GM12878 (cell line): ENCODE results near the gene FGF11. TPM values are rescaled to one million over a fixed set of nuclear protein-coding genes. Genes with fewer than 3 reads are reported as not detected.
A peak's percentile ranks its signal among the peaks of the same experiment; 100 is the strongest.

ENCODE experiments used
- ASH2L ChIP-seq: fragments of 300-600, 200-600 bp; sonication (generic); IDR thresholded peaks from 2 replicates; pipeline ENCODE4 v1.6.1; 2017; ENCODE audit warnings: low read depth, mild to moderate bottlenecking, borderline replicate concordance
- ATF7 ChIP-seq: fragments of 450-650 bp; IDR thresholded peaks from 2 replicates; pipeline ENCODE4 v1.6.1; 2016; ENCODE audit warnings: low read depth, mild to moderate bottlenecking
- CREM ChIP-seq: IDR thresholded peaks from 2 replicates; pipeline ENCODE4 v1.6.1; 2014; ENCODE audit warnings: antibody characterized with exemption, low read depth
- ESRRA ChIP-seq: IDR thresholded peaks from 2 replicates; pipeline ENCODE4 v1.6.1; 2012; ENCODE audit warnings: mild to moderate bottlenecking, low read length, improper control_type of control experiment
- GABPA ChIP-seq: IDR thresholded peaks from 2 replicates; pipeline ENCODE4 v1.6.1; 2014; ENCODE audit warnings: antibody characterized with exemption, low read depth, mild to moderate bottlenecking, inconsistent platforms
- HDGF ChIP-seq: fragments of 450-650 bp; IDR thresholded peaks from 2 replicates; pipeline ENCODE4 v1.6.1; 2016; ENCODE audit warnings: antibody characterized with exemption
- IKZF2 ChIP-seq, 2 experiments: fragments of 450-650 bp; IDR thresholded peaks; 2 replicates each; pipeline ENCODE4 v1.6.1; 2017; ENCODE audit warnings: mild to moderate bottlenecking in 2 of 2, moderate library complexity in 2 of 2
- JUND ChIP-seq: IDR thresholded peaks from 2 replicates; pipeline ENCODE4 v1.6.1; 2012; ENCODE audit warnings: low read depth, mild to moderate bottlenecking, low read length, improper control_type of control experiment, moderate library complexity
- KLF5 ChIP-seq: fragments of 450-650 bp; IDR thresholded peaks from 2 replicates; pipeline ENCODE4 v1.6.1; 2014; ENCODE audit warnings: mild to moderate bottlenecking; ENCODE audit not compliant: partially characterized antibody
- MTA3 ChIP-seq: IDR thresholded peaks from 2 replicates; pipeline ENCODE4 v1.6.1; 2012; ENCODE audit warnings: low read length, inconsistent platforms, borderline replicate concordance
- MYC ChIP-seq: IDR thresholded peaks from 2 replicates; pipeline ENCODE4 v1.6.1; 2011; ENCODE audit warnings: mild to moderate bottlenecking, low read length, moderate library complexity, inconsistent platforms; ENCODE audit not compliant: insufficient read depth, insufficient replicate concordance, insufficient read length, severe bottlenecking
- NFYA ChIP-seq: IDR thresholded peaks from 2 replicates; pipeline ENCODE4 v1.6.1; 2011; ENCODE audit warnings: low read depth, mild to moderate bottlenecking, low read length, improper control_type of control experiment, borderline replicate concordance
- NR2F1 ChIP-seq: fragments of 450-650 bp; conservative IDR thresholded peaks from 2 replicates; pipeline ENCODE4 v1.6.1; 2017; ENCODE audit warnings: mild to moderate bottlenecking
- NRF1 ChIP-seq: conservative IDR thresholded peaks from 2 replicates; pipeline ENCODE4 v1.6.1; 2011; ENCODE audit warnings: mild to moderate bottlenecking, low read depth, low read length, improper control_type of control experiment
- PAX8 ChIP-seq: fragments of 450-650 bp; IDR thresholded peaks from 2 replicates; pipeline ENCODE4 v1.6.1; 2017; ENCODE audit warnings: mild to moderate bottlenecking, moderate library complexity
- POLR2A ChIP-seq: IDR thresholded peaks from 2 replicates; pipeline ENCODE4 v1.6.1; 2011; ENCODE audit warnings: low read depth, mild to moderate bottlenecking, low read length
- REST ChIP-seq: IDR thresholded peaks from 2 replicates; pipeline ENCODE4 v1.6.1; 2012; ENCODE audit warnings: mild to moderate bottlenecking, low read depth, low read length
- SKIL ChIP-seq: fragments of 450-650 bp; IDR thresholded peaks from 2 replicates; pipeline ENCODE4 v1.6.1; 2017; ENCODE audit warnings: mild to moderate bottlenecking, low read depth, inconsistent platforms; ENCODE audit not compliant: poor library complexity, severe bottlenecking
- SREBF1 ChIP-seq: IDR thresholded peaks from 2 replicates; pipeline ENCODE4 v1.6.1; 2012; ENCODE audit warnings: mild to moderate bottlenecking, low read length
- STAT3 ChIP-seq: IDR thresholded peaks from 2 replicates; pipeline ENCODE4 v1.6.1; 2011; ENCODE audit warnings: low read depth, low read length, improper control_type of control experiment
- polyA plus RNA-seq, 11 experiments: library from polyadenylated mRNA; depleted of rRNA in 4 of 11; unstranded in 6 of 11; stranded (reverse) in 5 of 11; fragments of >200 nt; fragmentation: Nextera tagmentation in 4 of 11; fragmentation: Illumina TruSeq in 1 of 11; extraction: Ambion mirVana in 4 of 11; extraction: Trizol in 1 of 11; gene quantifications; 1 replicate in 1 of 11; 2 replicates in 10 of 11; pipeline versions ENCODE4 v1.2.1 to v1.2.3, GENCODE V29; 2011 to 2016; ENCODE audit warnings: inconsistent platforms in 2 of 11, missing spikeins in 2 of 11, low read depth in 1 of 11
- total RNA-seq, 4 experiments: library from RNA; depleted of rRNA in 3 of 4; stranded (reverse); fragments of >200 nt in 3 of 4; fragmentation: Illumina TruSeq in 1 of 4; extraction: Trizol in 1 of 4; gene quantifications; 2 replicates each; pipeline versions ENCODE4 v1.2.1 to v1.2.3, GENCODE V29; 2013 to 2021
- TF ChIP-seq, protein P1 (sequence below): fragments of 450-650 bp; formaldehyde crosslinking; IDR thresholded peaks from 2 replicates; pipeline ENCODE4 v1.4.0; 2022; ENCODE audit warnings: mild to moderate bottlenecking, moderate library complexity
- TF ChIP-seq, protein P2 (sequence below): IDR thresholded peaks from 2 replicates; pipeline ENCODE4 v1.6.1; 2011; ENCODE audit warnings: borderline replicate concordance, low read depth, mild to moderate bottlenecking, moderate library complexity, low read length; ENCODE audit not compliant: insufficient read depth, poor library complexity, severe bottlenecking

Gene FGF11
- total and polyA plus RNA-seq, 10 of the 15 experiments (the other 5 are each of a cell fraction or from before 2014, with no cell fraction given), result 0.69 to 21.1 (median 2.6) TPM

DNA sequence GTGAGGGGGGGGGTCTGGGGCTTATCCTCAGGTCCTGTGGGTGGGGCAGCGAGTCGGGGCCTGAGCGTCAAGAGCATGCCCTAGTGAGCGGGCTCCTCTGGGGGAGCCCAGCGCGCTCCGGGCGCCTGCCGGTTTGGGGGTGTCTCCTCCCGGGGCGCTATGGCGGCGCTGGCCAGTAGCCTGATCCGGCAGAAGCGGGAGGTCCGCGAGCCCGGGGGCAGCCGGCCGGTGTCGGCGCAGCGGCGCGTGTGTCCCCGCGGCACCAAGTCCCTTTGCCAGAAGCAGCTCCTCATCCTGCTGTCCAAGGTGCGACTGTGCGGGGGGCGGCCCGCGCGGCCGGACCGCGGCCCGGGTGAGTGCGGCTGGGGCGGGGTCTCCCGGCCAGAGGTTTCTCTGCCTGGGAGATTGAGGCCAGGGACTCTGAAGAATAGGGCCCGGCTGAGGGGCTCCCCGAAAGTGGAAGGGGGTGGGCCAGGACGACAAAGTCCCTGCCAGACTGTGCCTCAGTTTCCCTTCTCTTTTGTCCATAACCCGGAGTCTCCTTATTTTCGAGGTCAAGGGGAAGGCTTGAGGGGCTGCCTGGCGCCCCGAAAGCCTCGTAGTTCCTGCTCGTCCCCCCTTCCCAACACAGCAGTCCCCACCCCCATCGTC, at the start of gene FGF11 (continued):
- TF ChIP-seq SKIL (no peak), PAX8 (no peak), NR2F1 (no peak), POLR2A (peak; percentile 52), IKZF2 (IDR thresholded peaks at IDR 0.05) (no peak), NRF1 (no peak), GABPA (no peak), JUND (no peak), HDGF (no peak), ATF7 (no peak), STAT3 (no peak), KLF5 (no peak), ESRRA (no peak), ASH2L (no peak), REST (peak; percentile 35; the same call in 1 of the 2 replicates), MTA3 (peak; percentile 10; the same call in 1 of the 2 replicates), MYC (no peak), CREM (no peak), NFYA (no peak), SREBF1 (no peak)
- TF ChIP-seq, protein P1, sequence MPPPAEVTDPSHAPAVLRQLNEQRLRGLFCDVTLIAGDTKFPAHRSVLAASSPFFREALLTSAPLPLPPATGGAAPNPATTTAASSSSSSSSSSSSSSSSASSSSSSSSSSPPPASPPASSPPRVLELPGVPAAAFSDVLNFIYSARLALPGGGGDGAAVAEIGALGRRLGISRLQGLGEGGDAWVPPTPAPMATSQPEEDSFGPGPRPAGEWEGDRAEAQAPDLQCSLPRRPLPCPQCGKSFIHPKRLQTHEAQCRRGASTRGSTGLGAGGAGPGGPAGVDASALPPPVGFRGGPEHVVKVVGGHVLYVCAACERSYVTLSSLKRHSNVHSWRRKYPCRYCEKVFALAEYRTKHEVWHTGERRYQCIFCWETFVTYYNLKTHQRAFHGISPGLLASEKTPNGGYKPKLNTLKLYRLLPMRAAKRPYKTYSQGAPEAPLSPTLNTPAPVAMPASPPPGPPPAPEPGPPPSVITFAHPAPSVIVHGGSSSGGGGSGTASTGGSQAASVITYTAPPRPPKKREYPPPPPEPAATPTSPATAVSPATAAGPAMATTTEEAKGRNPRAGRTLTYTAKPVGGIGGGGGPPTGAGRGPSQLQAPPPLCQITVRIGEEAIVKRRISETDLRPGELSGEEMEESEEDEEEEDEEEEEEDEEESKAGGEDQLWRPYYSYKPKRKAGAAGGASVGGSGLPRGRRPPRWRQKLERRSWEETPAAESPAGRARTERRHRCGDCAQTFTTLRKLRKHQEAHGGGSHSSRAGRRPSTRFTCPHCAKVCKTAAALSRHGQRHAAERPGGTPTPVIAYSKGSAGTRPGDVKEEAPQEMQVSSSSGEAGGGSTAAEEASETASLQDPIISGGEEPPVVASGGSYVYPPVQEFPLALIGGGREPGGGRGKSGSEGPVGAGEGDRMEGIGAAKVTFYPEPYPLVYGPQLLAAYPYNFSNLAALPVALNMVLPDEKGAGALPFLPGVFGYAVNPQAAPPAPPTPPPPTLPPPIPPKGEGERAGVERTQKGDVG (CRISPR knock-in tag), result no peak
- TF ChIP-seq, protein P2, sequence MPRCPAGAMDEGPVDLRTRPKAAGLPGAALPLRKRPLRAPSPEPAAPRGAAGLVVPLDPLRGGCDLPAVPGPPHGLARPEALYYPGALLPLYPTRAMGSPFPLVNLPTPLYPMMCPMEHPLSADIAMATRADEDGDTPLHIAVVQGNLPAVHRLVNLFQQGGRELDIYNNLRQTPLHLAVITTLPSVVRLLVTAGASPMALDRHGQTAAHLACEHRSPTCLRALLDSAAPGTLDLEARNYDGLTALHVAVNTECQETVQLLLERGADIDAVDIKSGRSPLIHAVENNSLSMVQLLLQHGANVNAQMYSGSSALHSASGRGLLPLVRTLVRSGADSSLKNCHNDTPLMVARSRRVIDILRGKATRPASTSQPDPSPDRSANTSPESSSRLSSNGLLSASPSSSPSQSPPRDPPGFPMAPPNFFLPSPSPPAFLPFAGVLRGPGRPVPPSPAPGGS, result no peak
